HL-60 (cell line): ENCODE measurements around the gene ARL11.
"Not testable (repeated sequence)": the region's sequence is repeated elsewhere in the genome, so short reads cannot be mapped to it uniquely, and the experiment has no call there.

ENCODE experiments used
- DNase-seq, 2 experiments: peaks; one replicate each; pipeline ENCODE4 v3.0.0-alpha.2; 2010 to 2020; ENCODE audit warnings: low read depth in 1 of 2, low spot score in 1 of 2
- H3K27ac ChIP-seq: fragments of 250-450 bp; sonication (Bioruptor Pico); replicated peaks from 2 replicates; pipeline ENCODE4 v1.5.1; 2020; ENCODE audit warnings: mild to moderate bottlenecking, moderate library complexity
- H3K27me3 ChIP-seq: fragments of 250-450 bp; sonication (Bioruptor Pico); 2 replicates; pipeline ENCODE4 v1.5.1; 2021; ENCODE audit warnings: mild to moderate bottlenecking, moderate library complexity; ENCODE audit not compliant: insufficient read depth, poor library complexity, severe bottlenecking
- H3K4me3 ChIP-seq: replicated peaks from 2 replicates; pipeline ENCODE4 v1.5.1; 2011; ENCODE audit warnings: mild to moderate bottlenecking, control low read depth, low read length; ENCODE audit not compliant: insufficient read depth
- GABPA ChIP-seq: IDR thresholded peaks from 2 replicates; pipeline ENCODE4 v1.6.1; 2012; ENCODE audit warnings: low read depth
- POLR2AphosphoS5 ChIP-seq: IDR thresholded peaks from 2 replicates; pipeline ENCODE4 v1.6.1; 2012; ENCODE audit warnings: low read depth
- SPI1 ChIP-seq: IDR thresholded peaks from 2 replicates; pipeline ENCODE4 v1.6.1; 2012; ENCODE audit warnings: low read depth, mild to moderate bottlenecking, borderline replicate concordance
- TF ChIP-seq, protein P1 (sequence below): IDR thresholded peaks from 2 replicates; pipeline ENCODE4 v1.6.1; 2012; ENCODE audit warnings: low read depth; ENCODE audit not compliant: insufficient replicate concordance
- TF ChIP-seq, protein P2 (sequence below): IDR thresholded peaks from one replicate; pipeline ENCODE4 v1.5.1; 2011; ENCODE audit warnings: low read length, control low read depth, inconsistent platforms; ENCODE audit not compliant: insufficient read depth

The ARL11 gene

DNA sequence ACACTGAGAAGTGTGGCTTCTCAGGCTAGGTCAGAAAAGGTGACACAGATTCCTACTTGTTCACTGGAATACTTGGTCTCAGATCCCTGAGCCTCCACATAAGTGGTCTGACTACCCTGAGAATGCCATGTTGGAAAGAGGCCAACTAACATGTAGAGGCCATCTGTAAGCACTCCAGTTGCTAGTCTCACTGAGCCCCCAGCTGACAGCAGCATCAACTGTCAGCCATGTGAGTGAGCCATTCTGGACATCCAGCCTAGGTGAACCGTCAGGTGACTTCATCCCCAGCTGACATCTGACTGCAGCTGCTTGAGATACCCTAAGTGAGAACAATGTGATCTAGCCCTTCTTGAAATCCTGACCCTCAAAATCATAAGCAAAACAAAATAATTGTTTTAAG lies 18.1 kb upstream of the ARL11 start:
- Histone ChIP-seq H3K27me3 (no peaks in the 10 kb centered on the region), H3K27ac (no peak overlapping the region), H3K4me3 (no peak overlapping the region)
- no peak for TF ChIP-seq POLR2AphosphoS5
- no peak for TF ChIP-seq GABPA
- TF ChIP-seq, protein P1, sequence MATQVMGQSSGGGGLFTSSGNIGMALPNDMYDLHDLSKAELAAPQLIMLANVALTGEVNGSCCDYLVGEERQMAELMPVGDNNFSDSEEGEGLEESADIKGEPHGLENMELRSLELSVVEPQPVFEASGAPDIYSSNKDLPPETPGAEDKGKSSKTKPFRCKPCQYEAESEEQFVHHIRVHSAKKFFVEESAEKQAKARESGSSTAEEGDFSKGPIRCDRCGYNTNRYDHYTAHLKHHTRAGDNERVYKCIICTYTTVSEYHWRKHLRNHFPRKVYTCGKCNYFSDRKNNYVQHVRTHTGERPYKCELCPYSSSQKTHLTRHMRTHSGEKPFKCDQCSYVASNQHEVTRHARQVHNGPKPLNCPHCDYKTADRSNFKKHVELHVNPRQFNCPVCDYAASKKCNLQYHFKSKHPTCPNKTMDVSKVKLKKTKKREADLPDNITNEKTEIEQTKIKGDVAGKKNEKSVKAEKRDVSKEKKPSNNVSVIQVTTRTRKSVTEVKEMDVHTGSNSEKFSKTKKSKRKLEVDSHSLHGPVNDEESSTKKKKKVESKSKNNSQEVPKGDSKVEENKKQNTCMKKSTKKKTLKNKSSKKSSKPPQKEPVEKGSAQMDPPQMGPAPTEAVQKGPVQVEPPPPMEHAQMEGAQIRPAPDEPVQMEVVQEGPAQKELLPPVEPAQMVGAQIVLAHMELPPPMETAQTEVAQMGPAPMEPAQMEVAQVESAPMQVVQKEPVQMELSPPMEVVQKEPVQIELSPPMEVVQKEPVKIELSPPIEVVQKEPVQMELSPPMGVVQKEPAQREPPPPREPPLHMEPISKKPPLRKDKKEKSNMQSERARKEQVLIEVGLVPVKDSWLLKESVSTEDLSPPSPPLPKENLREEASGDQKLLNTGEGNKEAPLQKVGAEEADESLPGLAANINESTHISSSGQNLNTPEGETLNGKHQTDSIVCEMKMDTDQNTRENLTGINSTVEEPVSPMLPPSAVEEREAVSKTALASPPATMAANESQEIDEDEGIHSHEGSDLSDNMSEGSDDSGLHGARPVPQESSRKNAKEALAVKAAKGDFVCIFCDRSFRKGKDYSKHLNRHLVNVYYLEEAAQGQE = no peak
- TF ChIP-seq SPI1 = no peak
- TF ChIP-seq, protein P2, sequence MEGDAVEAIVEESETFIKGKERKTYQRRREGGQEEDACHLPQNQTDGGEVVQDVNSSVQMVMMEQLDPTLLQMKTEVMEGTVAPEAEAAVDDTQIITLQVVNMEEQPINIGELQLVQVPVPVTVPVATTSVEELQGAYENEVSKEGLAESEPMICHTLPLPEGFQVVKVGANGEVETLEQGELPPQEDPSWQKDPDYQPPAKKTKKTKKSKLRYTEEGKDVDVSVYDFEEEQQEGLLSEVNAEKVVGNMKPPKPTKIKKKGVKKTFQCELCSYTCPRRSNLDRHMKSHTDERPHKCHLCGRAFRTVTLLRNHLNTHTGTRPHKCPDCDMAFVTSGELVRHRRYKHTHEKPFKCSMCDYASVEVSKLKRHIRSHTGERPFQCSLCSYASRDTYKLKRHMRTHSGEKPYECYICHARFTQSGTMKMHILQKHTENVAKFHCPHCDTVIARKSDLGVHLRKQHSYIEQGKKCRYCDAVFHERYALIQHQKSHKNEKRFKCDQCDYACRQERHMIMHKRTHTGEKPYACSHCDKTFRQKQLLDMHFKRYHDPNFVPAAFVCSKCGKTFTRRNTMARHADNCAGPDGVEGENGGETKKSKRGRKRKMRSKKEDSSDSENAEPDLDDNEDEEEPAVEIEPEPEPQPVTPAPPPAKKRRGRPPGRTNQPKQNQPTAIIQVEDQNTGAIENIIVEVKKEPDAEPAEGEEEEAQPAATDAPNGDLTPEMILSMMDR = no peak
- DNase-seq = no peak

DNA sequence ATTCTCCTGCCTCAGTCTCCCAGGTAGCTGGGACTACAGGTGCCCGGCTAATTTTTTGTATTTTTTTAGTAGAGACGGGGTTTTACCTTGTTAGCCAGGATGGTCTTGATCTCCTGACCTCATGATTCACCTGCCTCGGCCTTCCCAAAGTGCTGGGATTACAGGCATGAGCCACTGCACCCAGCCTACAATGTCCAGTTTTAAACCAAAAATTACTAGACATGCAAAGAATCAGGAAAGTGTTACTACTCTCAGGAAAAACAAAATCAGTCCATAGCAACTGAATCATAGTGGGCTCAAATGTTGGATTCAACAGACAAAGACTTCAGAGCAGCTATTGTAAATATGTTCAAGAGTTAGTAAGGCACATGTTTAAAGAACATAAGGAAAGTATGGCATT lies 16.3 kb upstream of the ARL11 start:
- H3K27me3 ChIP-seq, DNase-seq, H3K27ac ChIP-seq, H3K4me3 ChIP-seq: not testable (repeated sequence)

DNA sequence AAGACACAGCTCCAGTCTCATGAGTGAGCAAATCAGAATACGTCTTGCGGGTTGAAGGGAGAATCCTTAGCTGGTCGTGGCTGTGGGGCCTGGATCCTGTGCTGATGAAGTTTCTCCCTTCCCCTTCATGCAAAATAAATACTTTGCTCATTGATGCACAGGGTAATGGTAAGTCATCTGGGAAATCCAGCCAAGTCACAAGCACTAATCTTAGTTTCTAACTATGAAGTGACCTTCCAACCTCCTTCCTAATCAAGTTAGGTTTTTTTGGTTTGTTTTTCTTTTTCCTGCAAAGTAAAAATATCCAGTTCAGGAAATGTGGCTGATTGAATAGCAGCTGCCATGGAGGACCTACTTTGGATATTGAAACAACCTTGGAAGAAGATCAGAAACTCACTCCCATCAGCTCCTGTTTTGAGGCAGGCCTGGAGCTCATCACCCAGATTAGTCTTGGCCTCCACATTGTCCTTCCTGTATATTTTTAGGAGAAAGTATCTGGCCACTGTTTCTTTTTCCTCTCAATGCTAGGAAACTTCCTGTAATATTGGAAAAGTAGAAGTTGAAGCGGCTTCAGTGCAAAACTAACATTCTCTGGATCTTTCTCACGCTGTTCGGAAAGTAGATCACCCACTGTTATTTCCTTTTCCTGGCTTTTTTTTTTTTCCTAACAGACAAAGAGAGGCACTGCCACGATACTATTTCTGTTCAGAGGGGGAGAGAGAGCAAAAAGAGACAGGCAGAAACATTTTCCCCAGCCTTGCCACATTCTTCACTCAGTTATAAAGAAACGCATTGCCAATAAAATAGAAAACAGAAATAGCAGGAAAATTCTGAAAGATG lies 12.3 kb upstream of the ARL11 start:
- no peak for DNase-seq
- Histone ChIP-seq H3K4me3 (no peak overlapping the region), H3K27me3 (no peaks in the 10 kb centered on the region), H3K27ac (no peak overlapping the region)
- TF ChIP-seq, protein P2 = no peak
- TF ChIP-seq, protein P1 = no peak
- no peak for TF ChIP-seq GABPA
- no peak for TF ChIP-seq SPI1

DNA sequence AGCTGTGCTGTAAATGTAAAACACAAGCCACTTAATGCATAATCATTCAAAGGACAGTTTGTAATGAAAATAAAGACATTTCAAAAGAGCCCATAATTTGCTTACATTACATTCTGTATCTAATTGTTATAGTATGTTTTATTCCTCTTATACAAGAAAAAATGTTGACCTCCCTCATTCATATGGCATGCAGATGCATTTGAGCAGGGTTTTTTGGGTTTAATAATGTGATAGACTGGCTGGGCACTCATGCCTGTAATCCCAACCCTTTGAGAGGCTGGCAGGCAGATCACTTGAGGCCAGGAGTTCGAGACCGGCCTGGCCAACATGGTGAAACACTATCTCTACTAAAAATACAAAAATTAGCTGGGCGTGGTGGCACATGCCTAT lies 11.6 kb upstream of the ARL11 start:
- no peaks in the 10 kb centered on the region for H3K27me3 ChIP-seq
- no peak for DNase-seq
- H3K4me3 ChIP-seq = no peak overlapping the region
- TF ChIP-seq, protein P1 = no peak
- TF ChIP-seq GABPA (no peak), SPI1 (no peak), POLR2AphosphoS5 (no peak)
- TF ChIP-seq, protein P2 = no peak
- H3K27ac ChIP-seq = no peak overlapping the region
